Keratinocyte (primary cell): ENCODE measurements around the gene RGS13. TPM values are rescaled to one million over a fixed set of nuclear protein-coding genes. Genes with fewer than 3 reads are reported as not detected.
"Not testable (repeated sequence)": the region's sequence is repeated elsewhere in the genome, so short reads cannot be mapped to it uniquely, and the experiment has no call there.

Source experiments
- DNase-seq: peaks from one replicate; pipeline ENCODE4 v3.0.0-alpha.2; 2011; ENCODE audit warnings: low read depth, missing footprints, low spot score
- FAIRE-seq: peaks from 2 replicates; lab custom pipeline; 2011; peaks lifted over from hg19 to GRCh38; lab: Jason Lieb, UNC
- H2AFZ ChIP-seq: 2 replicates; pipeline ENCODE4 v1.6.0; 2012; ENCODE audit warnings: low read length, control low read depth, inconsistent platforms; ENCODE audit not compliant: control insufficient read depth
- H3K27ac ChIP-seq: 2 replicates; pipeline ENCODE4 v1.5.1; 2011; ENCODE audit warnings: low read length; ENCODE audit not compliant: control insufficient read depth, insufficient read depth
- H3K27me3 ChIP-seq: 3 replicates; pipeline ENCODE4 v1.6.0; 2011; ENCODE audit warnings: low read length; ENCODE audit not compliant: control insufficient read depth, insufficient read depth; ENCODE audit errors: extremely low read depth
- H3K36me3 ChIP-seq, 2 experiments: 2 replicates in 1 of 2; 3 replicates in 1 of 2; pipeline ENCODE4 v1.5.1; 2011; ENCODE audit warnings: low read length in 2 of 2, mild to moderate bottlenecking in 1 of 2; ENCODE audit not compliant: control insufficient read depth in 2 of 2, insufficient read depth in 2 of 2; ENCODE audit errors: extremely low read depth in 1 of 2
- H3K4me1 ChIP-seq: 3 replicates; pipeline ENCODE4 v1.5.1; 2011; ENCODE audit warnings: low read length; ENCODE audit not compliant: control insufficient read depth, insufficient read depth; ENCODE audit errors: extremely low read depth
- H3K4me2 ChIP-seq: 3 replicates; pipeline ENCODE4 v1.6.0; 2011; ENCODE audit warnings: low read depth, low read length; ENCODE audit not compliant: control insufficient read depth, insufficient read depth; ENCODE audit errors: extremely low read depth
- H3K4me3 ChIP-seq, 3 experiments: fragments of 200-600 bp in 1 of 3; sonication (generic) in 1 of 3; 2 replicates in 2 of 3; 3 replicates in 1 of 3; pipeline ENCODE4 v1.5.1; 2011 to 2016; ENCODE audit warnings: low read length in 3 of 3, mild to moderate bottlenecking in 3 of 3, control low read depth in 2 of 3, inconsistent platforms in 1 of 3, low read depth in 1 of 3, mixed read lengths in 1 of 3, mixed run types in 1 of 3, moderate library complexity in 1 of 3; ENCODE audit not compliant: control insufficient read depth in 2 of 3, insufficient read depth in 2 of 3; ENCODE audit errors: extremely low read depth in 1 of 3
- H3K79me2 ChIP-seq: 2 replicates; pipeline ENCODE4 v1.6.0; 2012; ENCODE audit warnings: low read length; ENCODE audit not compliant: control insufficient read depth, insufficient read depth
- H3K9ac ChIP-seq: 3 replicates; pipeline ENCODE4 v1.6.0; 2011; ENCODE audit warnings: low read length; ENCODE audit not compliant: control insufficient read depth, insufficient read depth; ENCODE audit errors: extremely low read depth
- H3K9me1 ChIP-seq: 3 replicates; pipeline ENCODE4 v1.6.0; 2011; ENCODE audit warnings: low read length; ENCODE audit not compliant: control insufficient read depth, insufficient read depth; ENCODE audit errors: extremely low read depth
- H3K9me3 ChIP-seq: 2 replicates; pipeline ENCODE4 v1.5.1; 2012; ENCODE audit warnings: low read depth, low read length; ENCODE audit not compliant: control insufficient read depth
- H4K20me1 ChIP-seq: 3 replicates; pipeline ENCODE4 v1.6.0; 2011; ENCODE audit warnings: low read length; ENCODE audit not compliant: control insufficient read depth, insufficient read depth; ENCODE audit errors: extremely low read depth
- EZH2 ChIP-seq: IDR thresholded peaks from one replicate; pipeline ENCODE4 v1.6.1; 2012; ENCODE audit warnings: inconsistent platforms, mild to moderate bottlenecking, low read length, moderate library complexity
- dilution Hi-C: fragments of 300-500 bp; cut with MboI; formaldehyde crosslinking; loops from one replicate; pipeline ENCODE4 v1.7.0; 2020; ENCODE audit warnings: low sequenced_read_pairs; ENCODE audit not compliant: extremely low pct_ligation_motif_present
- polyA plus RNA-seq, 5 experiments: library from polyadenylated mRNA; depleted of rRNA in 3 of 5; stranded (reverse) in 3 of 5; stranded (forward) in 1 of 5; unstranded in 1 of 5; fragments of >200 nt; gene quantifications; 1 replicate in 1 of 5; 2 replicates in 3 of 5; 3 replicates in 1 of 5; pipeline versions ENCODE4 v1.2.1 to v1.2.3, GENCODE V29; 2011 to 2012; ENCODE audit warnings: missing spikeins in 2 of 5, low read depth in 1 of 5, low replicate concordance in 1 of 5
- TF ChIP-seq, protein P1 (sequence below), 3 experiments: IDR thresholded peaks in 1 of 3; conservative IDR thresholded peaks in 1 of 3; optimal IDR thresholded peaks in 1 of 3; 2 replicates in 2 of 3; 3 replicates in 1 of 3; pipeline versions ENCODE3 to v1.5.1; 2011; ENCODE audit warnings: low read length in 3 of 3, mild to moderate bottlenecking in 3 of 3, moderate library complexity in 2 of 3, control low read depth in 1 of 3, inconsistent platforms in 1 of 3; ENCODE audit not compliant: insufficient read depth in 2 of 3; ENCODE audit errors: extremely low read depth in 1 of 3

Gene RGS13
- polyA plus RNA-seq, 1 donor (not counting 4 experiments of a cell fraction or from before 2014, with no cell fraction given): not detected

DNA sequence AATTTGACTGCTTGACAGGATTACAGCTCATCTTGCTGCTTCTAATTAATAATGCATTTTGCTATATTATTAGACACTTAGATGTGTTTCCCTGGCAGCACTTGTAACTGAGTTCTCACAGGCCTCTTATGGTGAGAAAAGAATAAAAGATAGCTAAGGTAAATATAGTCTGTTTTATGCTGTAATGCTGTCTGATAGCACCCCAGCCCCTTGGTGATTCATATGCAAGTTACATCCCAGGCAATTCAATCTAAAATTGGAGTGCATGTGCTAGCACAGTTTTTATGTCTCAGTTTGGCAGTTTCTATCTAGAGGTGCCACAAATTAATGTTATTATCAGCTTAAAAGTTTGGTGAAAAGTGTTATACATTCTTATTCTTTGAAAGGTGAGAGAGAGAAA lies 42.2 kb downstream of the RGS13 start:
- FAIRE-seq (no peak), DNase-seq (no peak)
- Histone ChIP-seq H3K27me3 (no peaks in the 10 kb centered on the region), H3K27ac (no peak overlapping the region), H3K4me1 (no peaks in the 10 kb centered on the region), H3K4me3 (no peak overlapping the region), H3K79me2 (no peaks in the 10 kb centered on the region), H3K4me2 (no peak overlapping the region), H3K9ac (no peak overlapping the region), H3K9me3 (no peaks in the 10 kb centered on the region), H2AFZ (no peak overlapping the region), H4K20me1 (no peaks in the 10 kb centered on the region), H3K36me3 (no peaks in the 10 kb centered on the region), H3K9me1 (no peaks in the 10 kb centered on the region)
- dilution Hi-C loops: no loop called here
- no peak for TF ChIP-seq EZH2
- TF ChIP-seq, protein P1, sequence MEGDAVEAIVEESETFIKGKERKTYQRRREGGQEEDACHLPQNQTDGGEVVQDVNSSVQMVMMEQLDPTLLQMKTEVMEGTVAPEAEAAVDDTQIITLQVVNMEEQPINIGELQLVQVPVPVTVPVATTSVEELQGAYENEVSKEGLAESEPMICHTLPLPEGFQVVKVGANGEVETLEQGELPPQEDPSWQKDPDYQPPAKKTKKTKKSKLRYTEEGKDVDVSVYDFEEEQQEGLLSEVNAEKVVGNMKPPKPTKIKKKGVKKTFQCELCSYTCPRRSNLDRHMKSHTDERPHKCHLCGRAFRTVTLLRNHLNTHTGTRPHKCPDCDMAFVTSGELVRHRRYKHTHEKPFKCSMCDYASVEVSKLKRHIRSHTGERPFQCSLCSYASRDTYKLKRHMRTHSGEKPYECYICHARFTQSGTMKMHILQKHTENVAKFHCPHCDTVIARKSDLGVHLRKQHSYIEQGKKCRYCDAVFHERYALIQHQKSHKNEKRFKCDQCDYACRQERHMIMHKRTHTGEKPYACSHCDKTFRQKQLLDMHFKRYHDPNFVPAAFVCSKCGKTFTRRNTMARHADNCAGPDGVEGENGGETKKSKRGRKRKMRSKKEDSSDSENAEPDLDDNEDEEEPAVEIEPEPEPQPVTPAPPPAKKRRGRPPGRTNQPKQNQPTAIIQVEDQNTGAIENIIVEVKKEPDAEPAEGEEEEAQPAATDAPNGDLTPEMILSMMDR (optimal IDR thresholded peaks at IDR 0.05 in 1 of 3, IDR thresholded peaks at IDR 0.05 in 1 of 3, conservative IDR thresholded peaks at IDR 0.05 in 1 of 3; ENCODE audit: extremely low read depth in 1 of 3, insufficient read depth in 2 of 3, low read length in 3 of 3): no peak

DNA sequence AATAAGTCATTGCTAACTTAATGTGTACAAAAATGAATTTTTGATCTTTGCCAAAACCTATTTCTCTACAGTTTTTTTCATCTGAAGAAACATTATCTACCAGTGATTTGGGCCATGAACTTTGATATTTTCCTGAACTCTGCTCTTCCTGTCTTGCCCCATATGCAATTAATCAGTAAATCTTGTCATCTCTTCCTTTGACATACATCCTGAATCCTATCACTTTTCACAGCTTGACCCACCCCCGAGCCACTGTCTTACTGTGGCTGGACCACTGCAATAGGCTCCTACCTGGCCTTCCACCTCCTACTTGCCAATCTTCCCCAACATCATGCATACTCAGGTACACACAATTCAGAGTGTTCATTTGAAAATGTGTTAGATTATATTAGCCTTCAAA lies 46.4 kb downstream of the RGS13 start:
- Histone ChIP-seq H3K27me3 (no peaks in the 10 kb centered on the region), H3K4me1 (no peaks in the 10 kb centered on the region), H3K9ac (no peak overlapping the region), H3K36me3 (no peaks in the 10 kb centered on the region), H4K20me1 (no peaks in the 10 kb centered on the region), H2AFZ (no peak overlapping the region), H3K4me3 (no peak overlapping the region), H3K79me2 (no peaks in the 10 kb centered on the region), H3K4me2 (no peak overlapping the region), H3K9me1 (no peaks in the 10 kb centered on the region), H3K9me3 (no peaks in the 10 kb centered on the region), H3K27ac (no peak overlapping the region)
- FAIRE-seq (no peak), DNase-seq (no peak)
- dilution Hi-C loops: no loop called here
- TF ChIP-seq, protein P1 (optimal IDR thresholded peaks at IDR 0.05 in 1 of 3, IDR thresholded peaks at IDR 0.05 in 1 of 3, conservative IDR thresholded peaks at IDR 0.05 in 1 of 3; ENCODE audit: extremely low read depth in 1 of 3, insufficient read depth in 2 of 3, low read length in 3 of 3): no peak
- no peak for TF ChIP-seq EZH2

DNA sequence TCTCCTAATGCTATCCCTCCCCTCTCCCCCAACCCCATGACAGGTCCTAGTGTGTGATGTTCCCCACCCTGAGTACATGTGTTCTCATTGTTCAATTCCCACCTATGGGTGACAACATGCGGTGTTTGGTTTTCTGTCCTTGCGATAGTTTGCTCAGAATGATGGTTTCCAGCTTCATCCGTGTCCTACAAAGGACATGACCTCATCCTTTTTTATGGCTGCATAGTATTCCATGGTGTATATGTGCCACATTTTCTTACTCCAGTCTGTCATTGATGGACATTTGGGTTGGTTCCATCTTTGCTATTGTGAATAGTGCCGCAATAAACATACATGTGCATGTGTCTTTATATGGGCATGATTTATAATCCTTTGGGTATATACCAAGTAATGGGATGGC lies 47.1 kb downstream of the RGS13 start:
- H2AFZ ChIP-seq, H3K36me3 ChIP-seq, FAIRE-seq, H3K9me3 ChIP-seq, H4K20me1 ChIP-seq, H3K79me2 ChIP-seq, H3K27me3 ChIP-seq, H3K27ac ChIP-seq, H3K9ac ChIP-seq, H3K9me1 ChIP-seq, H3K4me3 ChIP-seq, DNase-seq, H3K4me2 ChIP-seq, dilution Hi-C loops, H3K4me1 ChIP-seq: not testable (repeated sequence)
